ENCODE results near the gene TRIML1.

DNA sequence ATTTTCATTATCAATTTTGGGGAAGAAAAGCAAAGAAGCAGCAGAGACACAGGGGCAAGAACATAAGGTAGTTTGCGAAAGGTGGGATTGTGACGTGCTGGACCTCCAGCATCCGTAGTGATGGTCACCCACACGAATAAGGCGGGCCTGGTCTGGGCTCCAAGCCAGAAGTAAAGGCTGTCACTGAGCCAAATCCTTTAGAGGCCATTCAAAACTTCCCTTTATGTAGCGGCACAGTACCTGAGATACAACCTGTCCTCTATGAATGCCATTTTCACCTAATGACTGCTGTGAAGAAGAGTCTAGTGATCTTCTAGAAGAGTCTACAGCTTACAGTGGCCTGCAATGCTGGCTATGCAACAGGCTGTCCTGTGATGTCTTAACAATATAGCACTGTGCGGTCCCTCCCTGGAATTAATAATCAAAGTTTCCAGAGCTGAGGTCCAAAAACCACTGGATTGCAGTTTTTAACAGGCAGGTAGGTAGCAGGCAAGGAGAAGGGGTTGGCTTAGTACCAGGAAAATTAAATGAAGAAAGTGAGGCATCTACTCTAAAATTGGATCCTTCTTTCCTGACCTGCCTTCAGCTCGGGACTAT, 56.2 kb downstream of the TRIML1 start:
- TF ChIP-seq EZH2 (IDR thresholded peaks at IDR 0.05; ENCODE audit: low read length, unreplicated experiment): no peak
- TF ChIP-seq, protein P1, sequence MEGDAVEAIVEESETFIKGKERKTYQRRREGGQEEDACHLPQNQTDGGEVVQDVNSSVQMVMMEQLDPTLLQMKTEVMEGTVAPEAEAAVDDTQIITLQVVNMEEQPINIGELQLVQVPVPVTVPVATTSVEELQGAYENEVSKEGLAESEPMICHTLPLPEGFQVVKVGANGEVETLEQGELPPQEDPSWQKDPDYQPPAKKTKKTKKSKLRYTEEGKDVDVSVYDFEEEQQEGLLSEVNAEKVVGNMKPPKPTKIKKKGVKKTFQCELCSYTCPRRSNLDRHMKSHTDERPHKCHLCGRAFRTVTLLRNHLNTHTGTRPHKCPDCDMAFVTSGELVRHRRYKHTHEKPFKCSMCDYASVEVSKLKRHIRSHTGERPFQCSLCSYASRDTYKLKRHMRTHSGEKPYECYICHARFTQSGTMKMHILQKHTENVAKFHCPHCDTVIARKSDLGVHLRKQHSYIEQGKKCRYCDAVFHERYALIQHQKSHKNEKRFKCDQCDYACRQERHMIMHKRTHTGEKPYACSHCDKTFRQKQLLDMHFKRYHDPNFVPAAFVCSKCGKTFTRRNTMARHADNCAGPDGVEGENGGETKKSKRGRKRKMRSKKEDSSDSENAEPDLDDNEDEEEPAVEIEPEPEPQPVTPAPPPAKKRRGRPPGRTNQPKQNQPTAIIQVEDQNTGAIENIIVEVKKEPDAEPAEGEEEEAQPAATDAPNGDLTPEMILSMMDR (conservative IDR thresholded peaks at IDR 0.05; ENCODE audit: low read depth, low read length): no peak
- TF ChIP-seq EZH2phosphoT487 (IDR thresholded peaks at IDR 0.05; ENCODE audit: borderline replicate concordance, low read length): no peak
